Mammary epithelial cell (primary cell): ENCODE results near the gene PLPPR4.

Experiments used
- CTCF ChIP-seq, 2 donors: IDR thresholded peaks in 1 of 2; conservative IDR thresholded peaks in 1 of 2; 2 replicates each; pipeline ENCODE4 v1.5.1; 2011 to 2012; ENCODE audit warnings: inconsistent platforms in 2 of 2, low read length in 2 of 2, mild to moderate bottlenecking in 2 of 2, control low read depth in 1 of 2, low read depth in 1 of 2; ENCODE audit not compliant: insufficient read depth in 1 of 2; ENCODE audit errors: extremely low read depth in 1 of 2
- EZH2 ChIP-seq: IDR thresholded peaks from 2 replicates; pipeline ENCODE4 v1.6.1; 2012; ENCODE audit warnings: low read length, inconsistent platforms, borderline replicate concordance

GRCh38 chr1:99331083-99331482 is 66.8 kb downstream of the PLPPR4 start:
- TF ChIP-seq CTCF (conservative IDR thresholded peaks at IDR 0.05 in 1 of 2, IDR thresholded peaks at IDR 0.05 in 1 of 2; ENCODE audit: extremely low read depth in 1 of 2, insufficient read depth in 1 of 2, low read depth in 1 of 2, low read length in 2 of 2): no peak
- no peak for TF ChIP-seq EZH2
